HG03175 (cell line): ENCODE results near the gene SHOC2.

Experiments
- ATAC-seq: cut with Tn5 transposase; IDR thresholded peaks from one replicate; pipeline ENCODE4 v1.9.1; 2021; ENCODE audit warnings: mild to moderate bottlenecking, moderate library complexity; ENCODE audit not compliant: unreplicated experiment

SHOC2 gene

DNA sequence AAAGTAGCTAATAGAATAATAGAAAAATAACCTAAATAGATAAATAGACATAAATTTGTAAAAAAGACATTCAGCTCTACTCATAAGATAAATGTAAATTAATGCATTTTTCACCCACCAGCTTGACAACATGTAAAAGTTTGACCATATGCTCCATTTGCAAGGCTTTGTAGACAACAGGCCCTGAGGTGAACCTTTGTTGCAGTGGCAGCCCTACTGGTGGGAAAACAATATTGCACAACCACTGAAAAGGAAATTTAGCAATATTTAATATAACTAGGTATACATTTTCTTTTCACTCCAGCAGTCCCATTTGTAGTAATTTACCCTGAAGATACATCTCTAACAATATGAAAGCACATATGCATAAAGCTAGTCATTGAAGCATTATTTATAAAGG is 118.5 kb downstream of the SHOC2 start:
- no peak for ATAC-seq

- ATAC-seq, result no peak
These were observed 120.1 kb downstream of the SHOC2 start for GRCh38 chr10:111039522-111039921.

DNA sequence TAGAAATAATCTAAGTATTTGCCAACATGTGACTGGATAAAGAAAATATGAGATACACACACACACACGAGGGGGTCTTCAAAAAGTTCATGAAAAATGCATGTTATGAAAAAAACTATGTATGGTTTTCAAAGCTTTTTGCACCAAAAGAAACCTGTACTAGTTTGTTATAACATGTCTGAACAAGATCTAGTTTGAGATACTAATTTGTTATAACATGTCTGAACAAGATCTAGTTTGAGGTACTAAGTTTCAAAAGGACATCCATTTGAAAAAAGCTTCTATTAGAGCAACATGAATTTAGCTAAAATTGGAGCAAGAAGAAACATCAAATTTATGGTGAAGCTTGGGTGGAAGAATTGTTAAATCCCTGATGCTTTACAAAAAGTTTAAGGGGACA is 137.6 kb downstream of the SHOC2 start:
- ATAC-seq, result no peak
